ENCODE results near the gene ARID4B. TPM values are rescaled to one million over a fixed set of nuclear protein-coding genes. Genes with fewer than 3 reads are reported as not detected.
A peak's percentile ranks its signal among the peaks of the same experiment; 100 is the strongest.
"Not testable (repeated sequence)": the region's sequence is repeated elsewhere in the genome, so short reads cannot be mapped to it uniquely, and the experiment has no call there.

The ARID4B gene
- total and polyA plus RNA-seq, 7 donors = 8.1 to 41.7 (median 30.1) TPM

- intact Hi-C loops (cut with DNase I) = loop anchor here (5.0 kb wide), 1 partner anchor 49 kb away; no protein-coding TSS in a partner anchor
- Histone ChIP-seq H3K4me3 (peak overlapping the region in 1 of 4 donors; percentile 60), H3K27me3 (no peaks in the 10 kb centered on the region), H3K4me1 (peaks cover 0 to 7% (median 6%) of the 10 kb centered on the region in 4 donors), H3K9me3 (no peaks in the 10 kb centered on the region), H3K27ac (no peak overlapping the region), H3K36me3 (no peaks in the 10 kb centered on the region)
- no peak for DNase-seq
- 65 to 77% methylated on average over 5 of the region's 5 CpGs for WGBS, 2 donors
- no peak for TF ChIP-seq POLR2A (IDR thresholded peaks at IDR 0.05)
- no peak for TF ChIP-seq CTCF (IDR thresholded peaks at IDR 0.05)
- no peak for TF ChIP-seq EP300 (IDR thresholded peaks at IDR 0.05)
- no peak for TF ChIP-seq POLR2AphosphoS5 (IDR thresholded peaks at IDR 0.05)
Measured at GRCh38 chr1:235368428-235368827, 40.4 kb upstream of the ARID4B start.

- 0% methylated on average over 38 of the region's 38 CpGs for WGBS, 2 donors
- Histone ChIP-seq H3K27ac (peak within 1 kb of the TSS; percentile 77 to 85 (median 81)), H3K36me3 (no peaks in the 10 kb centered on the region), H3K9me3 (no peaks in the 10 kb centered on the region), H3K4me3 (peak within 1 kb of the TSS; percentile 60 to 75 (median 64)), H3K4me1 (peaks cover 0 to 7% (median 6%) of the 10 kb centered on the region in 4 donors), H3K27me3 (no peaks in the 10 kb centered on the region)
- DNase-seq = peak; percentile 98
- intact Hi-C loops (cut with DNase I) = loop anchor here (1.0 to 5.0 kb wide), 2 partner anchors 39 to 50 kb away; partner anchors contain the start of genes ARID4B and GGPS1
- peak; percentile 71 to 90 (median 88) for TF ChIP-seq POLR2AphosphoS5 (IDR thresholded peaks at IDR 0.05)
- TF ChIP-seq CTCF (IDR thresholded peaks at IDR 0.05) = no peak
- no peak for TF ChIP-seq EP300 (IDR thresholded peaks at IDR 0.05)
- TF ChIP-seq POLR2A (IDR thresholded peaks at IDR 0.05) = peak in 1 of 2 donors; percentile 77
Measured at GRCh38 chr1:235367000-235367908, 39.3 kb upstream of the ARID4B start, which contains the start of gene TBCE. Gene TBCE, plus strand, starts transcription at chr1:235367427. Its CDS starts 12,623 bp downstream, at chr1:235380050.

GRCh38 chr1:235366286-235366685 is 38.3 kb upstream of the ARID4B start:
- Histone ChIP-seq H3K36me3 (no peaks in the 10 kb centered on the region), H3K9me3 (no peaks in the 10 kb centered on the region), H3K27ac (peak overlapping the region in 2 of 4 donors; percentile 77 to 81), H3K4me1 (peaks cover 0 to 7% (median 6%) of the 10 kb centered on the region in 4 donors), H3K27me3 (no peaks in the 10 kb centered on the region), H3K4me3 (no peak overlapping the region)
- 88 to 91% methylated on average over 5 of the region's 5 CpGs for WGBS, 2 donors
- TF ChIP-seq EP300 (IDR thresholded peaks at IDR 0.05) (no peak), POLR2A (IDR thresholded peaks at IDR 0.05) (no peak), POLR2AphosphoS5 (IDR thresholded peaks at IDR 0.05) (no peak), CTCF (IDR thresholded peaks at IDR 0.05) (no peak)
- intact Hi-C loops (cut with DNase I) = loop anchor here (5.0 kb wide), 1 partner anchor 51 kb away; no protein-coding TSS in a partner anchor
- no peak for DNase-seq

- H3K27me3 ChIP-seq; H3K36me3 ChIP-seq; DNase-seq; H3K4me3 ChIP-seq; intact Hi-C loops (cut with DNase I); H3K4me1 ChIP-seq; H3K27ac ChIP-seq; H3K9me3 ChIP-seq: not testable (repeated sequence)
- 95 to 96% methylated on average over 9 of the region's 9 CpGs for WGBS, 2 donors
Measured at GRCh38 chr1:235364189-235364588, 36.2 kb upstream of the ARID4B start.

GRCh38 chr1:235358899-235359298 is 30.9 kb upstream of the ARID4B start:
- H3K4me3 ChIP-seq = no peak overlapping the region
- H3K4me1 ChIP-seq = no peaks in the 10 kb centered on the region
- WGBS, 2 donors = 79 to 89% methylated on average over 3 of the region's 3 CpGs
- H3K27me3 ChIP-seq = no peaks in the 10 kb centered on the region
- no peak overlapping the region for H3K27ac ChIP-seq
- no peak for DNase-seq
- H3K9me3 ChIP-seq = no peaks in the 10 kb centered on the region
- H3K36me3 ChIP-seq = no peaks in the 10 kb centered on the region
- intact Hi-C loops (cut with DNase I) = no loop called here
- TF ChIP-seq POLR2A (IDR thresholded peaks at IDR 0.05) = no peak
- no peak for TF ChIP-seq EP300 (IDR thresholded peaks at IDR 0.05)
- no peak for TF ChIP-seq CTCF (IDR thresholded peaks at IDR 0.05)

Measured in sigmoid colon (tissue), 7 donors.